Amniotic epithelial cell (primary cell): Measurements from ENCODE around the gene TMUB2.
A peak's percentile ranks its signal among the peaks of the same experiment; 100 is the strongest.
"Not testable (repeated sequence)": the region's sequence is repeated elsewhere in the genome, so short reads cannot be mapped to it uniquely, and the experiment has no call there.

ENCODE experiments used
- DNase-seq: peaks from one replicate; pipeline ENCODE4 v3.0.0-alpha.2; 2010; ENCODE audit warnings: low read depth

Gene TMUB2

GRCh38 chr17:44219616-44220212, 32.9 kb downstream of the TMUB2 start, which contains the start of gene UBTF:
UBTF (minus strand) TSS chr17:44219675; CDS start chr17:44218229, 1,446 bp downstream.
- peak; percentile 41 for DNase-seq

GRCh38 chr17:44220213-44221083, 33.7 kb downstream of the TMUB2 start:
- DNase-seq = peak; percentile 54

GRCh38 chr17:44221084-44221861, 34.5 kb downstream of the TMUB2 start:
- DNase-seq = peak; percentile 81

- DNase-seq = no peak
Measured at GRCh38 chr17:44221862-44222111, 35.0 kb downstream of the TMUB2 start.

GRCh38 chr17:44222112-44222869, 35.5 kb downstream of the TMUB2 start:
- DNase-seq = peak; percentile 69

- DNase-seq = no peak
Measured at GRCh38 chr17:44223541-44224071, 36.8 kb downstream of the TMUB2 start.

- DNase-seq = no peak
Measured at GRCh38 chr17:44229090-44229489, 42.3 kb downstream of the TMUB2 start.

- DNase-seq = no peak
Measured at GRCh38 chr17:44230140-44230539, 43.4 kb downstream of the TMUB2 start.

GRCh38 chr17:44232061-44232460, 45.3 kb downstream of the TMUB2 start:
- DNase-seq = no peak

GRCh38 chr17:44233582-44233981, 46.8 kb downstream of the TMUB2 start:
- DNase-seq = no peak

GRCh38 chr17:44235583-44235936, 48.8 kb downstream of the TMUB2 start:
- DNase-seq = peak; percentile 80

GRCh38 chr17:44236444-44236991, 49.7 kb downstream of the TMUB2 start:
- no peak for DNase-seq

GRCh38 chr17:44237886-44238285, 51.1 kb downstream of the TMUB2 start:
- not testable (repeated sequence) for DNase-seq

- peak; percentile 13 for DNase-seq
Measured at GRCh38 chr17:44241106-44241624, 54.4 kb downstream of the TMUB2 start.
